ENCODE results near the gene EEFSEC. TPM values are rescaled to one million over a fixed set of nuclear protein-coding genes. Genes with fewer than 3 reads are reported as not detected.
A peak's percentile ranks its signal among the peaks of the same experiment; 100 is the strongest.

Gene EEFSEC
- total RNA-seq, 3 donors from 2014 or later, result 9.7 to 10.9 (median 10.8) TPM

GRCh38 chr3:128321418-128321817 is 168.1 kb downstream of the EEFSEC start:
- DNase-seq, result no peak

DNA sequence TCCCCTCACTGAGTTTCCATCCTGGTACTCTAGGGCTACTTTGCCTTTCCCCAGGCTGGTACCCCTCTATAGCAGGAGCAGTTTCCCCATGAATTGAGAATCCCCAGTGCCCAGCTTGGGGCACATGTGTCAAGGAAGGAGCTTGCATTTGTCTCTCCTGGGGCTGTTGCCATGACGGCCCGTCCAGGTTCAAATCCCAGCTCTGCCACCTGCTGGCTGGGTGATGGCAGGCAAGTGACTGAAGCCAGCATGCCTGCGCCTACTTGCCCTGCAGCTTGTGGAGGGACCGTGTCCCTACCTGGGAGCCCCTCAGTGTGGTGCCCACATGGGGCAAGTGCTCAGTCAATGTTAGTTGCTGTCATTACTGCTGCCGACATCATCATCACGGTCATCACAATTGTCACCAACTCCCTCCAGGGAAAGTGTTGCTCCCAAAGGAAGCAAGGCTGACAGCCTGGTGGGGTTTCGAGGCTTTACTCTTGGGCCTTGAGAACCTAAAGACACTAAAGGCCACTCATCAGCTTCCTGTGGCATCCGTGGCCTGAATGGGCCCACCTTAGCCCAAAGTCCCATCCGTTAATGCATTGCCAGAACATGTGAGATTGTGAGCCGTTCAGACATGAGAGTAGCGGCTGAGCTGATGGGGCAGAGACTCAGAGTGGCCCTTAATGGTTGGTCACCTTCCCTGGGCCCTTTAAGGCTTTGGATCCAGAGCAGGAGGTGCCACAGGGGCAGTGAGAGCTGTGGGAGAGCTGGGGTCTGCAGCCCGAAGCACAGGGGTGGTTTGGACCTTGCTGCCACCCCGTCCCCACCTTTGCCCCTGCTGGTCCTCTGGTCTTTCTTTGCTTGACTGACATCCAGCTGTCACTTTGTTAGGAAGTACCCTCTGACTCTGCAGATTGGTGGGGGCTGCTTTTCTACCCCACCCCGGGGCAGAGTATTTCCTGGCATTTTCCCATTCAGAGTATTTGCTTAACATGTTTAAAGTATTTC is 169.0 kb downstream of the EEFSEC start:
- H3K36me3 ChIP-seq (ENCODE audit: low read depth), result no peaks in the 10 kb centered on the region
- ATAC-seq, result peak; percentile 60
- DNase-seq, result peak in 2 of 3 donors; percentile 63 to 67
- no peaks in the 10 kb centered on the region for H3K9me3 ChIP-seq
- intact Hi-C loops (cut with DNase I, micrococcal nuclease), result no loop called here
- no peak overlapping the region for H3K4me3 ChIP-seq
- H3K4me1 ChIP-seq (ENCODE audit: low read depth), result peaks cover 8% of the 10 kb centered on the region
- TF ChIP-seq CTCF (IDR thresholded peaks at IDR 0.05), result peak; percentile 37

More at GRCh38 chr3:128321418-128321817, 168.1 kb downstream of the EEFSEC start:
- no peak for ATAC-seq
- no peaks in the 10 kb centered on the region for H3K9me3 ChIP-seq
- intact Hi-C loops (cut with DNase I, micrococcal nuclease), result no loop called here
- no peak for TF ChIP-seq CTCF (IDR thresholded peaks at IDR 0.05)
- peaks cover 8% of the 10 kb centered on the region for H3K4me1 ChIP-seq (ENCODE audit: low read depth)
- H3K36me3 ChIP-seq (ENCODE audit: low read depth), result no peaks in the 10 kb centered on the region
- no peak overlapping the region for H3K4me3 ChIP-seq

- ATAC-seq (peak; percentile 67), DNase-seq (peak in 1 of 3 donors; percentile 18)
- peaks cover 8% of the 10 kb centered on the region for H3K4me1 ChIP-seq (ENCODE audit: low read depth)
- no peaks in the 10 kb centered on the region for H3K9me3 ChIP-seq
- no peaks in the 10 kb centered on the region for H3K36me3 ChIP-seq (ENCODE audit: low read depth)
- TF ChIP-seq CTCF (IDR thresholded peaks at IDR 0.05), result no peak
- H3K4me3 ChIP-seq, result no peak overlapping the region
- intact Hi-C loops (cut with DNase I, micrococcal nuclease), result no loop called here
Measured at GRCh38 chr3:128323206-128324081, 170.2 kb downstream of the EEFSEC start.

GRCh38 chr3:128324911-128325592 is 171.8 kb downstream of the EEFSEC start:
- peak; percentile 45 for ATAC-seq
- intact Hi-C loops (cut with DNase I, micrococcal nuclease), result no loop called here
- peaks cover 8% of the 10 kb centered on the region for H3K4me1 ChIP-seq (ENCODE audit: low read depth)
- H3K4me3 ChIP-seq, result no peak overlapping the region
- H3K9me3 ChIP-seq, result no peaks in the 10 kb centered on the region
- no peak for TF ChIP-seq CTCF (IDR thresholded peaks at IDR 0.05)
- H3K36me3 ChIP-seq (ENCODE audit: low read depth), result no peaks in the 10 kb centered on the region
- DNase-seq, result peak in 1 of 3 donors; percentile 17

Data from mucosa of descending colon (tissue), 3 donors.